Endothelial cell of umbilical vein (primary cell): ENCODE measurements around the gene SUCLG2. TPM values are rescaled to one million over a fixed set of nuclear protein-coding genes. Genes with fewer than 3 reads are reported as not detected.

Experiments
- BruUV-seq: library from RNA; stranded (reverse); fragments of 400-500 nt; replicated peaks from 2 replicates; lab custom pipeline; 2021; lab: Mats Ljungman, UMichigan
- CTCF ChIA-PET: fragments of 300-600, 350-600 bp; sonication (Branson Sonifier 250); formaldehyde crosslinking; loops from one replicate; lab custom pipeline; 2021; ENCODE audit warnings: antibody characterized with exemption, inconsistent platforms; lab: Charles Lee
- POLR2A ChIA-PET: fragments of 300-600, 350-600 bp; sonication (Branson Sonifier 250); formaldehyde crosslinking; loops from one replicate; lab custom pipeline; 2021; ENCODE audit warnings: antibody characterized with exemption, inconsistent platforms; lab: Charles Lee
- DNase-seq: peaks from one replicate; pipeline ENCODE4 v3.0.0-alpha.2; 2011; ENCODE audit warnings: low read depth, low spot score
- FAIRE-seq: peaks from 2 replicates; lab custom pipeline; 2011; peaks lifted over from hg19 to GRCh38; lab: Jason Lieb, UNC
- H2AFZ ChIP-seq: 2 replicates; pipeline ENCODE4 v1.6.0; 2012; ENCODE audit warnings: low read depth, low read length, control low read depth, inconsistent platforms
- H3K27ac ChIP-seq: 2 replicates; pipeline ENCODE4 v1.5.1; 2011; ENCODE audit warnings: low read depth, mild to moderate bottlenecking, control low read depth, low read length, moderate library complexity; ENCODE audit not compliant: insufficient read depth
- H3K27me3 ChIP-seq, 2 experiments: 2 replicates each; pipeline versions ENCODE4 v1.6.0 to v1.6.1; 2011; ENCODE audit warnings: low read length in 2 of 2, mixed read lengths in 1 of 2; ENCODE audit not compliant: control insufficient read depth in 2 of 2, insufficient read depth in 2 of 2
- H3K36me3 ChIP-seq, 2 experiments: 2 replicates in 1 of 2; 3 replicates in 1 of 2; pipeline ENCODE4 v1.5.1; 2011; ENCODE audit warnings: low read length in 2 of 2, mild to moderate bottlenecking in 1 of 2, moderate library complexity in 1 of 2; ENCODE audit not compliant: control insufficient read depth in 2 of 2, insufficient read depth in 2 of 2; ENCODE audit errors: extremely low read depth in 1 of 2
- H3K4me1 ChIP-seq: 3 replicates; pipeline ENCODE4 v1.5.1; 2011; ENCODE audit warnings: mild to moderate bottlenecking, low read length; ENCODE audit not compliant: control insufficient read depth, insufficient read depth; ENCODE audit errors: extremely low read depth
- H3K4me2 ChIP-seq: 2 replicates; pipeline ENCODE4 v1.6.1; 2011; ENCODE audit warnings: low read length, control low read depth, mixed read lengths; ENCODE audit not compliant: insufficient read depth
- H3K4me3 ChIP-seq, 3 experiments: fragments of 200-600 bp in 1 of 3; sonication (generic), shearing (Covaris generic) in 1 of 3; replicated peaks in 1 of 3; 2 replicates each; pipeline ENCODE4 v1.5.1; 2011 to 2016; ENCODE audit warnings: control low read depth in 3 of 3, low read length in 3 of 3, mild to moderate bottlenecking in 2 of 3, inconsistent platforms in 1 of 3, low read depth in 1 of 3, moderate library complexity in 1 of 3; ENCODE audit not compliant: insufficient read depth in 1 of 3
- H3K79me2 ChIP-seq: 2 replicates; pipeline ENCODE4 v1.6.0; 2012; ENCODE audit warnings: low read length, inconsistent platforms; ENCODE audit not compliant: control insufficient read depth, insufficient read depth
- H3K9ac ChIP-seq: replicated peaks from 2 replicates; pipeline ENCODE3; 2011; ENCODE audit warnings: low read length, control low read depth; ENCODE audit not compliant: insufficient read depth; ENCODE audit errors: extremely low read depth
- H3K9me1 ChIP-seq: replicated peaks from 3 replicates; pipeline ENCODE4 v1.6.0; 2011; ENCODE audit warnings: mild to moderate bottlenecking, low read length; ENCODE audit not compliant: control insufficient read depth, insufficient read depth; ENCODE audit errors: extremely low read depth
- H3K9me3 ChIP-seq: replicated peaks from 2 replicates; pipeline ENCODE4 v1.5.1; 2012; ENCODE audit warnings: low read length, inconsistent platforms; ENCODE audit not compliant: control insufficient read depth, insufficient read depth
- H4K20me1 ChIP-seq: replicated peaks from 2 replicates; pipeline ENCODE3; 2011; ENCODE audit warnings: mild to moderate bottlenecking, low read length; ENCODE audit not compliant: control insufficient read depth, insufficient read depth; ENCODE audit errors: extremely low read depth
- EZH2 ChIP-seq: IDR thresholded peaks from 2 replicates; pipeline ENCODE4 v1.6.1; 2012; ENCODE audit warnings: borderline replicate concordance, low read depth, mild to moderate bottlenecking, moderate library complexity, low read length, inconsistent platforms; ENCODE audit not compliant: severe bottlenecking
- FOS ChIP-seq: IDR thresholded peaks from 2 replicates; pipeline ENCODE4 v1.6.1; 2011; ENCODE audit warnings: mild to moderate bottlenecking, low read length, moderate library complexity, borderline replicate concordance; ENCODE audit not compliant: insufficient read depth
- GATA2 ChIP-seq: IDR thresholded peaks from 2 replicates; pipeline ENCODE4 v1.7.0; 2011; ENCODE audit warnings: low read depth, mild to moderate bottlenecking, moderate library complexity, mixed read lengths, low read length; ENCODE audit not compliant: insufficient read length, insufficient read depth
- JUN ChIP-seq: IDR thresholded peaks from 2 replicates; pipeline ENCODE4 v1.6.1; 2011; ENCODE audit warnings: borderline replicate concordance, low read depth; ENCODE audit not compliant: insufficient read length, insufficient read depth
- MYC ChIP-seq: IDR thresholded peaks from one replicate; pipeline ENCODE4 v1.6.1; 2011; ENCODE audit warnings: mild to moderate bottlenecking, low read depth, low read length
- POLR2A ChIP-seq: IDR thresholded peaks from 2 replicates; pipeline ENCODE4 v1.6.1; 2012; ENCODE audit warnings: low read depth, mild to moderate bottlenecking, control low read depth, low read length
- POLR2AphosphoS5 ChIP-seq: IDR thresholded peaks from 2 replicates; pipeline ENCODE4 v1.6.1; 2012; ENCODE audit warnings: low read depth, mild to moderate bottlenecking, control low read depth, low read length, moderate library complexity; ENCODE audit not compliant: insufficient read depth
- dilution Hi-C: fragments of 300-500 bp; cut with MboI; formaldehyde crosslinking; loops from one replicate; pipeline ENCODE4 v1.15.0; 2019; ENCODE audit warnings: low sequenced_read_pairs; ENCODE audit not compliant: extremely low pct_ligation_motif_present
- intact Hi-C: fragments of 100-400 bp; cut with micrococcal nuclease; formaldehyde crosslinking; loops from one replicate; pipeline ENCODE4 v1.10.0; 2022
- polyA plus RNA-seq, 4 experiments: library from polyadenylated mRNA; depleted of rRNA in 3 of 4; stranded (reverse) in 3 of 4; unstranded in 1 of 4; fragments of >200 nt; gene quantifications; 2 replicates each; pipeline versions ENCODE4 v1.2.1 to v1.2.3, GENCODE V29; 2011 to 2012; ENCODE audit warnings: missing spikeins in 1 of 4
- total RNA-seq: library from RNA; stranded (reverse); gene quantifications from 2 replicates; pipeline ENCODE4 v1.2.3, GENCODE V29; 2021
- TF ChIP-seq, protein P1 (sequence below), 2 donors: IDR thresholded peaks; 1 replicate in 1 of 2; 2 replicates in 1 of 2; pipeline ENCODE4 v1.5.1; 2011; ENCODE audit warnings: low read length in 2 of 2, mild to moderate bottlenecking in 2 of 2, moderate library complexity in 2 of 2, control low read depth in 1 of 2, inconsistent platforms in 1 of 2, low read depth in 1 of 2; ENCODE audit not compliant: insufficient read depth in 1 of 2; ENCODE audit errors: extremely low read depth in 1 of 2
- TF ChIP-seq, protein P2 (sequence below): IDR thresholded peaks from 2 replicates; pipeline ENCODE4 v1.6.1; 2011; ENCODE audit not compliant: insufficient read depth, insufficient read length

The SUCLG2 gene
- total and polyA plus RNA-seq, 2 donors (not counting 3 experiments of a cell fraction or from before 2014, with no cell fraction given), result 8.1 to 38.3 TPM

DNA sequence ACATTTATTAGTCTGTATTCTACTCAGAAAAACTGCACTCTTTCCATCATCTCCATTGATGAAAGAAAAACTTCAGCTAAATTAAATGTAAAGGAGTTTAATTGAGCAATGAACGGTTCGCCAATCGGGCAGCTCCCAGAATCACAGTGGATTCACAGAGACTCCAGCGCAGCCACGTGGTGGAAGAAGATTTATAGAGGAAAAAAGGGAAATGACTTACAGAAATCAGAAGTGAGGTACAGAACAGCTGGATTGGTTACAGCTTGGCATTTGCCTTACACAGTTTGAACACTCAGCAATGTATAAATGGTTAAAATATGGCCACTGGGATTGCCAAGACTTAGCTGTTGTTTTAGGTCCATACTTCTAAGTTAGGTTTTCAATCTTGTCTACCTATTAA lies 2.8 kb upstream of the SUCLG2 start:
- DNase-seq (no peak), FAIRE-seq (no peak)
- peaks cover 8% of the 10 kb centered on the region for H3K79me2 ChIP-seq
- TF ChIP-seq POLR2A, result no peak
- no peak for TF ChIP-seq EZH2
- TF ChIP-seq FOS, result no peak
- TF ChIP-seq, protein P1, sequence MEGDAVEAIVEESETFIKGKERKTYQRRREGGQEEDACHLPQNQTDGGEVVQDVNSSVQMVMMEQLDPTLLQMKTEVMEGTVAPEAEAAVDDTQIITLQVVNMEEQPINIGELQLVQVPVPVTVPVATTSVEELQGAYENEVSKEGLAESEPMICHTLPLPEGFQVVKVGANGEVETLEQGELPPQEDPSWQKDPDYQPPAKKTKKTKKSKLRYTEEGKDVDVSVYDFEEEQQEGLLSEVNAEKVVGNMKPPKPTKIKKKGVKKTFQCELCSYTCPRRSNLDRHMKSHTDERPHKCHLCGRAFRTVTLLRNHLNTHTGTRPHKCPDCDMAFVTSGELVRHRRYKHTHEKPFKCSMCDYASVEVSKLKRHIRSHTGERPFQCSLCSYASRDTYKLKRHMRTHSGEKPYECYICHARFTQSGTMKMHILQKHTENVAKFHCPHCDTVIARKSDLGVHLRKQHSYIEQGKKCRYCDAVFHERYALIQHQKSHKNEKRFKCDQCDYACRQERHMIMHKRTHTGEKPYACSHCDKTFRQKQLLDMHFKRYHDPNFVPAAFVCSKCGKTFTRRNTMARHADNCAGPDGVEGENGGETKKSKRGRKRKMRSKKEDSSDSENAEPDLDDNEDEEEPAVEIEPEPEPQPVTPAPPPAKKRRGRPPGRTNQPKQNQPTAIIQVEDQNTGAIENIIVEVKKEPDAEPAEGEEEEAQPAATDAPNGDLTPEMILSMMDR (IDR thresholded peaks at IDR 0.05; ENCODE audit: extremely low read depth in 1 of 2, insufficient read depth in 1 of 2, low read depth in 1 of 2, low read length in 2 of 2), result no peak
- TF ChIP-seq GATA2, result no peak
- no peak for TF ChIP-seq POLR2AphosphoS5
- no peak for TF ChIP-seq JUN
- TF ChIP-seq, protein P2, sequence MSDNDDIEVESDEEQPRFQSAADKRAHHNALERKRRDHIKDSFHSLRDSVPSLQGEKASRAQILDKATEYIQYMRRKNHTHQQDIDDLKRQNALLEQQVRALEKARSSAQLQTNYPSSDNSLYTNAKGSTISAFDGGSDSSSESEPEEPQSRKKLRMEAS, result no peak
- no peak for TF ChIP-seq MYC
- ChIA-PET CTCF (interaction anchor here (1.7 kb wide), 1 partner anchor 9 kb away, joined by 3 read pairs; no protein-coding TSS in a partner anchor), POLR2A (no interaction called here)
- H2AFZ ChIP-seq, result no peak overlapping the region
- intact Hi-C loops, result no loop called here
- no peaks in the 10 kb centered on the region for H3K9me3 ChIP-seq
- H4K20me1 ChIP-seq, result no peaks in the 10 kb centered on the region
- H3K9ac ChIP-seq, result no peak overlapping the region
- H3K4me2 ChIP-seq, result no peak overlapping the region
- peaks cover 9% of the 10 kb centered on the region for H3K4me1 ChIP-seq
- no peaks in the 10 kb centered on the region for H3K27me3 ChIP-seq
- no peaks in the 10 kb centered on the region for H3K9me1 ChIP-seq
- no peak overlapping the region for H3K4me3 ChIP-seq
- no peak overlapping the region for H3K27ac ChIP-seq
- no TSS peak for BruUV-seq
- dilution Hi-C loops, result no loop called here
- H3K36me3 ChIP-seq, result no peaks in the 10 kb centered on the region
